TTC549 (cell line): ENCODE measurements around the gene RASAL2.

Experiments
- FAIRE-seq: peaks from 2 replicates; lab custom pipeline; 2012; peaks lifted over from hg19 to GRCh38; lab: Jason Lieb, UNC

Gene RASAL2

DNA sequence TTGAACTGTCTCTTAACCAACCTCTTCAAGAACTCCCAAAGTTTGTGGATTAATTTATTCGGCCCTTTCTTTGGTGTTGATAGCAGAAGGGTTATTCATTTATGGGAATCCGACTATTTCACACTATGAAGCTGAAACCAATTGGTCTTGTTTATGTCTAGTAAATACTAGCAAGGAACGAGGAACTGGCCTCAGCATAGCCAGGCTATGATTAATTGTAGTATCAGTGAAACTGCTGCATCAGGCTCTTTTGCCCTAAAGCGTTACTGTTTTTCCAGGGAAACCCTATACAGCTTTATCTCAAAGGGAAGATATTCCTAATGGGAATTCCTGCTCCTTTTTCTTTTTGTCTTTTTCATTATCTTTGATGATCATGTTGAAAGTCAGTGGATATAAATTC lies 367.8 kb downstream of the RASAL2 start:
- no peak for FAIRE-seq

- no peak for FAIRE-seq
Measured at GRCh38 chr1:178464141-178464540, 370.2 kb downstream of the RASAL2 start.

GRCh38 chr1:178464566-178464965 lies 370.7 kb downstream of the RASAL2 start:
- FAIRE-seq: peak; percentile 86

DNA sequence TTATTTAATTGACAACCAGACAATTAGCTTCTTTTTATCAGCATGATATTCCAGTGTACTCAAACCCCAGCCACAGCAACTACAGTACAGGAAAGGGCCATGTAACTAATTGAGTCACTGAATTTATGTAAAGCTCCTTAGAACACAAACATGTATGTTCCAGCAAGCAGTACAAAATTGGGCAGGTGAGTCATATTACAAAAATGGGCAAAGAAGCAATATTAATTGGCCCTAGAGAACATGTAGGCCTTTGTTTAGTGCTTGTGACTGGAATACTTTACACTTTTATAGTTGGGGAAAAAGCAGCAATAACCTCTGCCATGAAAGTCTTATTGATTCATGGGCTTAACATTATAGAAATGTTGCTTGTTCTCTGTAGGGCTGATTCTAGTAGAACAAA lies 371.1 kb downstream of the RASAL2 start:
- no peak for FAIRE-seq

DNA sequence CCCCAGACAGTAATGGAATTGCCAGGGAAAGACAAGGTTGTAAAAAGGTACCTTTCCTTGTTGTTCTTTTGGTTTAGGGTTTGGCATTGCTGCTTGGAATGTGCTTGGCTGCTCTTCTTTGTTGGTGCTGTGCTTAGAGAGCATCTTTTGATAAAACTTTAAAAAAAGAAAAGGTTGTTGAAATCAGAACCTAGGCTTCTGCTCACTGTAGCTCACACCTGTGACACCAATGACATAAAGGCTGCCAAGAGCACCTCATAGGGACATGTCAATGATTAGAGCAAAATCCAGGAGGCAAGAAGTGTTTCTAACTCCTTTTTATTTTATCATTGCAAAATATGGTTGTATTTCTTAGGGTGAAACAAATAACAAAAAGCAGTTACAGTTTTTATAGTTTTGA lies 373.9 kb downstream of the RASAL2 start:
- no peak for FAIRE-seq

DNA sequence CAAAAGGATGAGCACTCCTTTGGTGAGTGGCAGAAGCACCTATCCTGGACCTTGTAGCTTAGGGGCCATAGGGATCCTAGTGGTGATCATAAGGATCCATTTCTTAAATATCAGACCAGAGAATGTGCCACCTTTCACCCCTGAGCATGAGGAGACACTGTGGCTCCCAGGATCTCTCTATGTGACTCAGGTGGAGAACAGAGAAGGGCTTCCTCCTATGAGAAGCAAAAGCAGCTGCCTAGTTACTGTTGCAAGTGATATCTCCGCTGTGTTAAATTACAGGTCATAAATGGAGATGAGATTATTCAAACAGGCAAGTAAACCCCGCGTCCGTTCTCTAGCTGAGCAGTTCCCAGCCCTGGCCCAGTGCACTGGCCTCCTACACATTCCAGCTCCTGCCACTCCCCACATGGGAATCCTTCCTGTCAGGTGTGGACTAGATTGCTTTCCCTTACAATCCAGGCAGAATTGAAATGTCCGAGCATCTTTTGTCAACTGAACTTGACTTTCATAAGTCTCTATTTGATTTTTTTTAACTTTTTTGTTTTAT lies 376.6 kb downstream of the RASAL2 start:
- no peak for FAIRE-seq

GRCh38 chr1:178472531-178472930 lies 378.6 kb downstream of the RASAL2 start:
- no peak for FAIRE-seq

- no peak for FAIRE-seq
Measured at GRCh38 chr1:178477373-178477772, 383.5 kb downstream of the RASAL2 start.

- FAIRE-seq: peak; percentile 5
Measured at GRCh38 chr1:178477841-178478240, 383.9 kb downstream of the RASAL2 start.

- no peak for FAIRE-seq
Measured at GRCh38 chr1:178483251-178483957, 389.5 kb downstream of the RASAL2 start.

DNA sequence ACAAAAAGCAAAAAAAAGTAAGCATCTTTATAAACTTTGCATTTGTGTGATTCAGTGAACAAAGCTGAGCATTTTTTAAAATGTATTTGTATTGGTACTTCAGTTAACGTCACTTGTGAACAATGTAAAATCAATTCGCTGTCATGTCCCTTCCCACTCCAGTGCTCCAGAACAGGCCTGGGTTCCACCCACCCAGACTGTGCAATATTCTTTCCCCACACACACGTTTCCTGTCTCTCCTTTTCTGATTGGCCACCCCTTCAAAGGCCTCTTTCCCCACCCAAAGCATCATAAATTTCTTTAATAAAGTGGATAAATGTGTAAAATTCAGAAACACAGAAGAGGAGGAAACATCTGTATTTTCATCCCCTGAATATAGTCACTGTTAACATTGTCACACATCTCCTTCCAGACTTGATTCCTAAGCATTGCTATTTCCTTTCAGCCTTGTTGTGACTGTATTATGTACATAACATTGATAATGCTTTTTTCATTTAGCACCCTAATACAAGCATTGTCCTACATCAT lies 390.9 kb downstream of the RASAL2 start:
- no peak for FAIRE-seq

DNA sequence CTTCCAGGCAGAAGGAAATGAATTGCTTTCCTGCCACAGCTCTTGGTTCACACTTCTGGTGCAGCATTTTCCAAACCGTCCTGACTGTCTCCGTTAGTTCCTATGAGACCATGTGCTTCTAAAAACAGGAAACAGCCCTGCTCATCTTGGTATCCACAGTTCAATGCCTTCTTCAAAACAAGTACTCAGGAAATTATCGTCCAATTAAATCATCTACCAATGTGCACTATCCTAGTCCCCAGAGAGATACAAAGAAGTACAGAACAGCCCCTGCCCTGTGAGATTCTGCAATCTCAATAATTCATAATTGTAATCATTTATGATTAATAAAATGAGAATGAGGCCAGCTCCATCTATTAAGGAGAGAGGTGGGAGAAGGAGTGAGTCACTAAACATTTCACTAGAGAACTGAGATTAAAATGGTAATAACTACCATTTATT lies 391.7 kb downstream of the RASAL2 start:
- no peak for FAIRE-seq

DNA sequence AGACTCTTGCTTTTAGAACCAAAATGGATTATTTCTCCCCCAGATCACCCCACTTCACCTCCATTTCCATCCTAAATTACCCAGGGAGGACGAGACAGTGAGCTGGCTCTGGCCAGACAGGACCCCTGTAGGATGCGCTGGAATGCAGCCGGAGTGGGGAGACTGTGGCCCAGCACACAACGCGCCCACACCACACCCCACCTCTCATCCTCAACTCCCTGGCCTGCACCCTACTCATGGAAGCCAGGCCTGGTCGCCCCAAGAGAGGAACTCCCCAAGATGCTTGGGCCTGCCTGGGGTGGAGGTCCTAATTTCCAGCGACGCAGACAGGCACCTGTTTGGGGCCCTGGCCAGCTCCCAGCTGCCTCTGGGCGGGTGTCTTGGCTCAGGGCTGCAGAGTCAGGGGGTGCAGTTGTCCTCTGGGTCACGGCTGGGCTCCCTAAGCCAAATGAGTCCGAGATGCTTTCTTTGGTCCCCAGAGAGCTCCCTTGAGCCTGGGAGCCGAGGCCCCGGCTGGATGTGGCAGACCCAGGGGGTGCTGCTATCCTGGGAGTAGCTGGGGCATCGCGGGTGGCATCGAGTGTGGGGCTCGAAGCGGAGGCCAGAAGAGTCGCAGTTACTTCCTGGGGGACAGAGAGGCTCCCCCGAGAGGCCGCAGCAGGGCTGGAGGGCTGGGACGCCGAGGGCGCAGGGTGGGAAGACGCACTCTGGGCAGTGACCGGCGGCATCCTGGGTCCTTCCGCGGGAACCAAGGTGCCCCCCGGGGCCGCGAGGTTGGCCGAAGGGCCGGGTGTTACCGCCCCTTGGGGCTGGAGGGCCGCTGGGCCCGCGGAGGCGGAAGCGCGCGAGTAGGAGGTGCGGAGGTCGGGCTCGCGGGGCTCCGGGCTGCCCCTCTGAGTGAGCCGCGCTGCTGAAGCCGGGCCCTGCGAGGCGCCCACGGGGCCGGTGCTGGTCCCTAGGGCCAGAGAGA lies 392.5 kb downstream of the RASAL2 start:
- no peak for FAIRE-seq

DNA sequence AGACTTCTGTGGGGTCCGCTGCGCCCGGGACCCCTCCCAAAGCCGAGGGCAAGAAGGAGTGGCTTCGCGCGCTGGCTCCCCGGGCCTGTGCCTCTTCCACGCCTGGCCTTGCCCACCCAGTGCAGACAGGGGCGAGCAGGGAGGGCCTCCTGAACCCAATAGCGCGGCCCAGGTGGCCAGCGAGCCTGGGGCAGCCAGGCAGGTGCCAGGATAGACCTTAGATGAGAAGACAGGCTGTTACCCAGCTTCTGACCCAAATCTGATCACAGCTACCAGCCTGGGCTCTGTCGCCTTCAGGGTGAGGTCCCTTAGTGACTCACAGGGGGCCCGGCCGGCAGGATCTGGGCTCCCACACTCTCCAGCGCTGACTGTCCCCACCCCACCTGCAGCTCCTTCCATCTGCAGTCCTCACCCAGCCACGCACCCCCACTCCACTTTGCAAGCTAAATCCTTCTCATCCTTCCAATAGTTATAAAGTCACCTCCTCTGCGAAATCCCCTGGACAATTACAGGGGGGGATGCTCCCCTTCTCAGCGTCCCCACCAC lies 393.2 kb downstream of the RASAL2 start:
- FAIRE-seq: no peak

- FAIRE-seq: no peak
Measured at GRCh38 chr1:178488393-178488792, 394.5 kb downstream of the RASAL2 start.

DNA sequence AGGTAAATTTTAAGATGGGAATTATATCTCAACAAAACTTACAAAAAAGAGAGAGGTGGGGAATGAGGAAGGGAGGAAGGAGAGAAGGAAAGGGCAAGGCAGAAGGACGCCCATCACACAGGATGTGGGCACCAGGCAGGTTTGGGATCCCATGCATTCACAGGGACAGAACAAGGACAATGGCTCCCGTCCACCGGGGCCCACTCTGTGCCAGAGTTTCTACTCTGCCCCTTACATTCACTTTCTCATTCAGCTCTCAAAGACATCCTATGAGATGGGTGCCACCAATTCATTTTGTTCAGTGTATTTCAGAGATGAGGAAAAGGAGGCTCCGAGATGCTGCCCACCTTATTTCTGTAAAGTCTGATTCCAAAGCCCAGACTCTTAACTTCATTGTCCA lies 395.5 kb downstream of the RASAL2 start:
- no peak for FAIRE-seq

- no peak for FAIRE-seq
Measured at GRCh38 chr1:178490136-178490535, 396.2 kb downstream of the RASAL2 start.

GRCh38 chr1:178490967-178491366 lies 397.1 kb downstream of the RASAL2 start:
- FAIRE-seq: no peak

DNA sequence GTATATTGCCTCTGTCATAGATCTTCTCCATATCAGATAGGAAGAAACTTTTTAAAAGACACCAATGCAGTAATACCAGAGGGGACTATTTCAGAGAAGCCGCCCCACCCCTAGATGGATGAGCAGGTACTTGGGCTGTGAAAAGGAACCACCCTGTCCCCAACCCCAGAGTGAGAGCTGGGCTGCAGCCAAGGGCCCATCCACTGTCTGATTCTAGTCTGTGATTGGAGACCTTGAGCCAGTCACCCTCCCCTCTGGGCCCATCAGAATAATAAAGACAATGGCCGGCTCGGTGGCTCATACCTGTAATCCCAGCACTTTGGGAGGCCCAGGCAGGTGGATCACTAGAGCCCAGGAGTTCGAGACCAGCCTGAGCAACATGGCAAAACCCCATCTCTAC lies 397.8 kb downstream of the RASAL2 start:
- FAIRE-seq: no peak

GRCh38 chr1:178492341-178492740 lies 398.4 kb downstream of the RASAL2 start:
- FAIRE-seq: no peak

- no peak for FAIRE-seq
Measured at GRCh38 chr1:178493301-178493741, 399.4 kb downstream of the RASAL2 start.

GRCh38 chr1:178494569-178494971 lies 400.7 kb downstream of the RASAL2 start:
- FAIRE-seq: no peak
